Measurements from ENCODE around the gene NAT8L.

Gene NAT8L

GRCh38 chr4:2103127-2103842 is 44.2 kb downstream of the NAT8L start:
- DNase-seq (ENCODE audit: low spot score), result no peak
- TF ChIP-seq CTCF (IDR thresholded peaks at IDR 0.05; ENCODE audit: extremely low read depth, insufficient read depth, missing control alignments), result no peak
- in situ Hi-C loops (cut with MboI; ENCODE audit: low pct_unique_long_range_greater_than_20kb, low sequenced_read_pairs, unreplicated experiment), result no loop called here

- no peak for TF ChIP-seq CTCF (IDR thresholded peaks at IDR 0.05; ENCODE audit: extremely low read depth, insufficient read depth, missing control alignments)
Measured at GRCh38 chr4:2103843-2104547, 44.9 kb downstream of the NAT8L start.

DNA sequence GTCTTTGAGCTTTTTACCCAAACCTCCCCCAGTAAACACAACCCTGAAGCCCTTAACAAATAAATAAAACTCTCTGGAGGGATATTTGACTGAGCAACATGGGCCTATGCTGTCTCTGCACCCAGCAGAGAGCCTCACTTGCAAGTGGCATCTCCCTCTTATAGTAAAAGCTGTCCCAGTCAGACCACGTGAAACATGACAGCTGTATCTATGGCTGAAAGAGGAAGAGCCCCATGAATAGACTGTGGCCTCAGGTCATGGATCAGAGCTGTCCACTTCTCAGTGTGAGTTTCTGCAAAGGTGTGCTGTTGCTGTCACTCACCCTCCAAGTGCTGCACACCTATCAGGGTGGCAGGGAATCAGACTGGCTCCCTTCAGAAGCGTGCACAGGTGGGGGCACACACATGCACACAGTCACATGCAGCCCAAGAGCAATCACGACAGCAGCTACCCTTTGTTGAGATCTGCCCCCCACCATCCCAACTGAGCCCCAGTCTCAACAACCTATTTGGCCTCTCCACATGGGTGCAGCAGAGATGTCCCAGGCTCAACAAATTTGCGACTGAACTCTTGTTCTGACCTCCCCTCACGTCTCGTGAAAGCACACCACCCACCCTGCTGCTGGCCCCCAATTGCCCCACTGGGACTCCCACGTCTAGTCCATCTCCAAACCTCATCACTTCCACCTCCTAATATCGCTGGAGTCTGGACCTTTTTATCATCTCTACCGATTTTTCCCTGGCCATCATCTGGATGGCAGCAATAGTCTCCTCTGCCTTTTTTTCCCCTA is 45.6 kb downstream of the NAT8L start:
- no peak for DNase-seq (ENCODE audit: low spot score)
- no peak for TF ChIP-seq CTCF (IDR thresholded peaks at IDR 0.05; ENCODE audit: extremely low read depth, insufficient read depth, missing control alignments)
- in situ Hi-C loops (cut with MboI; ENCODE audit: low pct_unique_long_range_greater_than_20kb, low sequenced_read_pairs, unreplicated experiment), result no loop called here

More at GRCh38 chr4:2103843-2104547, 44.9 kb downstream of the NAT8L start:
- in situ Hi-C loops (cut with MboI; ENCODE audit: low pct_unique_long_range_greater_than_20kb, low sequenced_read_pairs, unreplicated experiment), result no loop called here
- no peak for DNase-seq (ENCODE audit: low spot score)

DNA sequence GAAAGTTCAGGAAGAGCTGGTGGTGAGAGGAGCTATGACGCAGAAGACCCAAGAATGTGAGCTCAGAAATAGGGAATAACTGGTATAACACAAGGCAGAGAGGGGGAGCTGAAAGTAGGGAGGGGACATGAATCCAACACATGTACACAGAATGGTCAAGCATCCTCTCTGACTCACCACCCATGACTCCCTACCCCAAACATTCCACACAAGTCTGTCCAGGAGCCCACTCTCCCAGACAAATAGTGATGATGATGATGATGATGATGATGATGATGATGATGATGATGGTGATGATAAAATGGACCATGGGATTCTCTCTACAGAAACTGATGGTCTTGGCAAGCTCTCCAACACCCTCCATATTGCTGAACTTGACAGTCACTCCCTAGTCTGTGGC is 46.4 kb downstream of the NAT8L start:
- no peak for TF ChIP-seq CTCF (IDR thresholded peaks at IDR 0.05; ENCODE audit: extremely low read depth, insufficient read depth, missing control alignments)
- in situ Hi-C loops (cut with MboI; ENCODE audit: low pct_unique_long_range_greater_than_20kb, low sequenced_read_pairs, unreplicated experiment), result no loop called here
- no peak for DNase-seq (ENCODE audit: low spot score)

- no peak for DNase-seq (ENCODE audit: low spot score)
- no peak for TF ChIP-seq CTCF (IDR thresholded peaks at IDR 0.05; ENCODE audit: extremely low read depth, insufficient read depth, missing control alignments)
- in situ Hi-C loops (cut with MboI; ENCODE audit: low pct_unique_long_range_greater_than_20kb, low sequenced_read_pairs, unreplicated experiment), result no loop called here
Measured at GRCh38 chr4:2116687-2117400, 57.7 kb downstream of the NAT8L start.
